Osteocyte (in vitro differentiated cells): Measurements from ENCODE around the gene HTATIP2. TPM values are rescaled to one million over a fixed set of nuclear protein-coding genes. Genes with fewer than 3 reads are reported as not detected.
"Not testable (repeated sequence)": the region's sequence is repeated elsewhere in the genome, so short reads cannot be mapped to it uniquely, and the experiment has no call there.

Experiments
- DNase-seq: peaks from one replicate; pipeline ENCODE4 v3.0.0; 2021; ENCODE audit warnings: mixed read lengths; ENCODE audit not compliant: unreplicated experiment; ENCODE audit errors: extremely low spot score
- H3K27ac Mint-ChIP-seq: one replicate; pipeline ENCODE4 v1.8.0; 2021; ENCODE audit warnings: mild to moderate bottlenecking, mixed read lengths; ENCODE audit not compliant: unreplicated experiment
- H3K27me3 Mint-ChIP-seq: one replicate; pipeline ENCODE4 v1.8.0; 2021; ENCODE audit warnings: mixed read lengths; ENCODE audit not compliant: unreplicated experiment
- H3K36me3 Mint-ChIP-seq: one replicate; pipeline ENCODE4 v1.8.0; 2021; ENCODE audit warnings: mixed read lengths; ENCODE audit not compliant: unreplicated experiment
- H3K4me1 Mint-ChIP-seq: one replicate; pipeline ENCODE4 v1.8.0; 2021; ENCODE audit warnings: mixed read lengths; ENCODE audit not compliant: unreplicated experiment
- H3K4me3 Mint-ChIP-seq: one replicate; pipeline ENCODE4 v1.8.0; 2021; ENCODE audit warnings: mild to moderate bottlenecking, moderate library complexity, mixed read lengths; ENCODE audit not compliant: unreplicated experiment
- H3K9me3 Mint-ChIP-seq: one replicate; pipeline ENCODE4 v1.8.0; 2021; ENCODE audit warnings: mixed read lengths; ENCODE audit not compliant: unreplicated experiment
- total RNA-seq: library from RNA; stranded (reverse); gene quantifications from 2 replicates; pipeline ENCODE4 v1.2.1, GENCODE V29; 2021
- TF ChIP-seq, protein P1 (sequence below): fragments of 200-600 bp; sonication (generic); IDR thresholded peaks from 2 replicates; pipeline ENCODE4 v1.5.0; 2021; ENCODE audit warnings: antibody characterized with exemption, mild to moderate bottlenecking, moderate library complexity

The HTATIP2 gene
- total RNA-seq, 1 donor from 2014 or later: 24.2 TPM

DNA sequence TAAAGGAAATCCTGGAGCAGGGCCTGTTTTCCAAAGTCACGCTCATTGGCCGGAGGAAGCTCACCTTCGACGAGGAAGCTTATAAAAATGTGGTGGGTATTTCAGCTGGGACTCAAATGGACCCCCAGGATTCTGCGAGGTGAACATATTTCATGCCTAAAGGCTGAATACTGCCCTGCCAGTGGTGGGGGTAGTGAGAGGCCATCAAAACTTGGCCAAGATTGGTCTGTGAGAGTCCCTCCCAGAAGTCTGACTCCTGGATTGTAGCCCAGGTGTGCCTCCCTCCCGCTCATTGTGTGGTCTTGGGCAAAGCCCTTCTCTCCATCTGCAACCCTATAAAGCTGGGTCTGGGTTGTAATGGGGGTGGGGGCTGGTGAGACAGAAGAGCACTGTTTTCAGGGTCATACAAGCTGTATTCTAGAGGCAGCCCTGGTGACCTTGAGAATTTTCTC lies 853 bp downstream of the HTATIP2 start:
- Mint-ChIP-seq H3K9me3 (peaks cover 4% of the 10 kb centered on the region), H3K27ac (peak overlapping the region; percentile 73), H3K36me3 (no peaks in the 10 kb centered on the region), H3K27me3 (no peaks in the 10 kb centered on the region), H3K4me1 (peaks cover 46% of the 10 kb centered on the region), H3K4me3 (peak overlapping the region; percentile 74)
- TF ChIP-seq, protein P1, sequence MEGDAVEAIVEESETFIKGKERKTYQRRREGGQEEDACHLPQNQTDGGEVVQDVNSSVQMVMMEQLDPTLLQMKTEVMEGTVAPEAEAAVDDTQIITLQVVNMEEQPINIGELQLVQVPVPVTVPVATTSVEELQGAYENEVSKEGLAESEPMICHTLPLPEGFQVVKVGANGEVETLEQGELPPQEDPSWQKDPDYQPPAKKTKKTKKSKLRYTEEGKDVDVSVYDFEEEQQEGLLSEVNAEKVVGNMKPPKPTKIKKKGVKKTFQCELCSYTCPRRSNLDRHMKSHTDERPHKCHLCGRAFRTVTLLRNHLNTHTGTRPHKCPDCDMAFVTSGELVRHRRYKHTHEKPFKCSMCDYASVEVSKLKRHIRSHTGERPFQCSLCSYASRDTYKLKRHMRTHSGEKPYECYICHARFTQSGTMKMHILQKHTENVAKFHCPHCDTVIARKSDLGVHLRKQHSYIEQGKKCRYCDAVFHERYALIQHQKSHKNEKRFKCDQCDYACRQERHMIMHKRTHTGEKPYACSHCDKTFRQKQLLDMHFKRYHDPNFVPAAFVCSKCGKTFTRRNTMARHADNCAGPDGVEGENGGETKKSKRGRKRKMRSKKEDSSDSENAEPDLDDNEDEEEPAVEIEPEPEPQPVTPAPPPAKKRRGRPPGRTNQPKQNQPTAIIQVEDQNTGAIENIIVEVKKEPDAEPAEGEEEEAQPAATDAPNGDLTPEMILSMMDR: no peak
- DNase-seq: no peak

- not testable (repeated sequence) for H3K4me3 Mint-ChIP-seq, H3K9me3 Mint-ChIP-seq, H3K27ac Mint-ChIP-seq, DNase-seq, H3K36me3 Mint-ChIP-seq, H3K27me3 Mint-ChIP-seq
- H3K4me1 Mint-ChIP-seq: peaks cover 46% of the 10 kb centered on the region
These were observed 2.0 kb downstream of the HTATIP2 start for GRCh38 chr11:20365465-20365864.

- Mint-ChIP-seq H3K27me3 (no peaks in the 10 kb centered on the region), H3K9me3 (no peaks in the 10 kb centered on the region), H3K4me3 (peak overlapping the region; percentile 50), H3K4me1 (peaks cover 41% of the 10 kb centered on the region), H3K27ac (peak overlapping the region; percentile 90), H3K36me3 (peaks cover 4% of the 10 kb centered on the region)
- TF ChIP-seq, protein P1: no peak
- no peak for DNase-seq
These were observed 3.9 kb downstream of the HTATIP2 start for GRCh38 chr11:20367313-20367948.

DNA sequence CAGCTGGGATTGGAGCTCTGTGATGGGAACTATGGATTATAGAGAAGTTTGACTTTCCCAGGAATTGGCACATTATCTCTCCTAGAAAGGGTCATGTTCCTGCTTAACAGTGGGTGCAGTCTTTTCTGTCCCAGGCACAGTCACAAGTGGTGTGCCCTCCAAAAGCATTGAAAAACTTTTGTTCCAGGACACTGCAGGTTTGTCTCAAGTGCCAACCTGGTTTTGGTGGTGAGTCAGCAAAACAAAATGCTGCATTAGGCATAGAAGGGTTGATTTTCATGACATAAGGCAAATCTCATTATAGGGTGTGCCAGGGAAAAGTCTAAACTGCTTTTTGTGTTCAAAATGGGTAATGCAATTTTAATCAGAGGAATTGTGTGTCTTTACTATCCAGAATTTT lies 4.9 kb downstream of the HTATIP2 start:
- TF ChIP-seq, protein P1: no peak
- H3K4me1 Mint-ChIP-seq: peaks cover 41% of the 10 kb centered on the region
- DNase-seq: no peak
- H3K27me3 Mint-ChIP-seq: no peaks in the 10 kb centered on the region
- no peak overlapping the region for H3K4me3 Mint-ChIP-seq
- peak overlapping the region; percentile 77 for H3K27ac Mint-ChIP-seq
- H3K36me3 Mint-ChIP-seq: peaks cover 4% of the 10 kb centered on the region
- H3K9me3 Mint-ChIP-seq: no peaks in the 10 kb centered on the region

DNA sequence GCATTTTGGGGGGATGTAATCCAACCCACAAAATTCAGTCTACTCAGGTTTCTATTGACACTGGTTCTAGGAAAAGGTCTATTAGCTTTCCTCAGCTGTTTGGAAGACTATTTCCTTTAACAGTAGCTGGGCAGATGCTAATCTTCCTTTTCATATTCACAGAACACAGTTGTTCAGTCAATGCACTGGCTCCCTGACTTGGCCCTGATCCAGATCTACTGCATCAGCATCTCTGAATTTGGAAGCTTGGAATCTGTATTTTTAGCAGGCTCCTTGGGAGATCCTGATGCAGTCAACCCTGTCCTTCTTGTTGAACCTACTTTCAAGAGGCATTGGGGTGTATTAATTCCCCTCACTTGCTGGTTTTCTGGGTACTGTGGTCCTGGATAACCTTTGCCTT lies 6.3 kb downstream of the HTATIP2 start:
- Mint-ChIP-seq H3K36me3 (peaks cover 7% of the 10 kb centered on the region), H3K27ac (no peak overlapping the region)
- TF ChIP-seq, protein P1: no peak

More for the DNA sequence above, 6.3 kb downstream of the HTATIP2 start:
- Mint-ChIP-seq H3K9me3 (no peaks in the 10 kb centered on the region), H3K27me3 (no peaks in the 10 kb centered on the region), H3K4me1 (peaks cover 44% of the 10 kb centered on the region), H3K4me3 (no peak overlapping the region)
- no peak for DNase-seq
